GM23338 (cell line): ENCODE measurements around the gene S100A6. TPM values are rescaled to one million over a fixed set of nuclear protein-coding genes. Genes with fewer than 3 reads are reported as not detected.

ENCODE experiments used
- ATAC-seq: fragments of 200-7000 bp; cut with Tn5 transposase; 3 replicates; pipeline ENCODE4 v1.9.1; 2020
- DNase-seq: peaks from one replicate; pipeline ENCODE4 v3.0.0-alpha.2; 2015; ENCODE audit warnings: low spot score
- H2AFZ ChIP-seq: fragments of 200-600 bp; sonication (generic); 2 replicates; pipeline ENCODE4 v1.8.0; 2016; ENCODE audit warnings: antibody characterized with exemption, mild to moderate bottlenecking, moderate library complexity
- H3F3A ChIP-seq: fragments of 200-600 bp; sonication (generic); replicated peaks from 2 replicates; pipeline ENCODE4 v1.8.0; 2017; ENCODE audit warnings: antibody characterized with exemption, mixed run types, low read depth
- H3K27ac ChIP-seq: fragments of 200-600 bp; sonication (generic); 2 replicates; pipeline ENCODE4 v1.6.1; 2016; ENCODE audit warnings: low read depth
- H3K27me3 ChIP-seq: fragments of 200-600 bp; sonication (generic); 2 replicates; pipeline ENCODE4 v1.8.0; 2016; ENCODE audit warnings: mild to moderate bottlenecking, mixed run types, moderate library complexity; ENCODE audit not compliant: insufficient read depth
- H3K36me3 ChIP-seq: fragments of 200-600 bp; sonication (generic); 2 replicates; pipeline ENCODE4 v1.8.0; 2016; ENCODE audit warnings: mild to moderate bottlenecking; ENCODE audit not compliant: insufficient read depth
- H3K4me1 ChIP-seq: fragments of 200-600 bp; sonication (generic); 2 replicates; pipeline ENCODE4 v1.8.0; 2016; ENCODE audit warnings: mild to moderate bottlenecking, moderate library complexity; ENCODE audit not compliant: insufficient read depth
- H3K4me2 ChIP-seq: fragments of 200-600 bp; sonication (generic); 2 replicates; pipeline ENCODE4 v1.7.1; 2017; ENCODE audit warnings: mixed run types
- H3K4me3 ChIP-seq: fragments of 200-600 bp; sonication (generic); 2 replicates; pipeline ENCODE4 v1.6.1; 2016; ENCODE audit warnings: mixed run types
- H3K79me2 ChIP-seq: fragments of 200-600 bp; sonication (generic); replicated peaks from 2 replicates; pipeline ENCODE4 v1.8.0; 2017; ENCODE audit warnings: mild to moderate bottlenecking; ENCODE audit not compliant: insufficient read depth
- H3K9me2 ChIP-seq: fragments of 200-600 bp; sonication (generic); 2 replicates; pipeline ENCODE4 v1.8.0; 2017; ENCODE audit not compliant: insufficient read depth
- H4K20me1 ChIP-seq: fragments of 200-600 bp; sonication (generic); replicated peaks from 2 replicates; pipeline ENCODE4 v1.8.0; 2017; ENCODE audit warnings: mild to moderate bottlenecking; ENCODE audit not compliant: insufficient read depth
- H3K27ac Mint-ChIP-seq: 2 replicates; pipeline ENCODE4 v1.8.0; 2020; ENCODE audit warnings: inconsistent platforms, mild to moderate bottlenecking, moderate library complexity, mixed read lengths
- H3K27me3 Mint-ChIP-seq: 3 replicates; pipeline ENCODE4 v1.8.0; 2022; ENCODE audit warnings: low read depth, mild to moderate bottlenecking, moderate library complexity, mixed read lengths, inconsistent platforms; ENCODE audit not compliant: insufficient read depth, poor library complexity
- H3K36me3 Mint-ChIP-seq: 3 replicates; pipeline ENCODE4 v1.8.0; 2021; ENCODE audit warnings: low read depth, mild to moderate bottlenecking, inconsistent platforms, moderate library complexity, mixed read lengths
- H3K4me1 Mint-ChIP-seq: 3 replicates; pipeline ENCODE4 v1.8.0; 2020; ENCODE audit warnings: mild to moderate bottlenecking, inconsistent platforms, mixed read lengths
- H3K4me3 Mint-ChIP-seq: 3 replicates; pipeline ENCODE4 v1.8.0; 2021; ENCODE audit warnings: moderate library complexity, mild to moderate bottlenecking, inconsistent platforms, mixed read lengths
- H3K9me3 Mint-ChIP-seq: 3 replicates; pipeline ENCODE4 v1.8.0; 2020; ENCODE audit warnings: moderate library complexity, mild to moderate bottlenecking, inconsistent platforms, mixed read lengths
- JUNB ChIP-seq: IDR thresholded peaks from one replicate; pipeline ENCODE4 v1.6.1; 2016; ENCODE audit warnings: antibody characterized with exemption; ENCODE audit not compliant: unreplicated experiment
- REST ChIP-seq: IDR thresholded peaks from one replicate; pipeline ENCODE4 v1.6.1; 2018; ENCODE audit warnings: antibody characterized with exemption; ENCODE audit not compliant: unreplicated experiment
- ZNF331 ChIP-seq: fragments of 250-450 bp; sonication (Bioruptor Pico); IDR thresholded peaks from 2 replicates; pipeline ENCODE4 v1.5.0; 2020; ENCODE audit warnings: low read depth, mild to moderate bottlenecking, moderate library complexity
- polyA plus RNA-seq: library from polyadenylated mRNA; unstranded; fragments of >200 nt; fragmentation: Nextera tagmentation; extraction: Ambion mirVana; gene quantifications from 2 replicates; pipeline ENCODE4 v1.2.1, GENCODE V29; 2016
- total RNA-seq: library from RNA; depleted of rRNA; stranded (reverse); fragments of >200 nt; shearing (Covaris generic); gene quantifications from 2 replicates; pipeline ENCODE4 v1.2.3, GENCODE V29; 2014
- TF ChIP-seq, protein P1 (sequence below), 2 experiments: fragments of 200-600 bp in 1 of 2; sonication (generic) in 1 of 2; conservative IDR thresholded peaks; 2 replicates each; pipeline versions ENCODE4 v1.5.1 to v1.6.1; 2016 to 2017; ENCODE audit warnings: antibody characterized with exemption in 2 of 2, low read depth in 2 of 2, mild to moderate bottlenecking in 2 of 2, moderate library complexity in 1 of 2
- TF ChIP-seq, protein P2 (sequence below): fragments of 250-450 bp; sonication (Bioruptor Pico); IDR thresholded peaks from 2 replicates; pipeline ENCODE4 v1.5.0; 2020; ENCODE audit warnings: mild to moderate bottlenecking, moderate library complexity

S100A6 gene
- total and polyA plus RNA-seq, 2 experiments from 2014 or later: 7.3 to 77.5 TPM

DNA sequence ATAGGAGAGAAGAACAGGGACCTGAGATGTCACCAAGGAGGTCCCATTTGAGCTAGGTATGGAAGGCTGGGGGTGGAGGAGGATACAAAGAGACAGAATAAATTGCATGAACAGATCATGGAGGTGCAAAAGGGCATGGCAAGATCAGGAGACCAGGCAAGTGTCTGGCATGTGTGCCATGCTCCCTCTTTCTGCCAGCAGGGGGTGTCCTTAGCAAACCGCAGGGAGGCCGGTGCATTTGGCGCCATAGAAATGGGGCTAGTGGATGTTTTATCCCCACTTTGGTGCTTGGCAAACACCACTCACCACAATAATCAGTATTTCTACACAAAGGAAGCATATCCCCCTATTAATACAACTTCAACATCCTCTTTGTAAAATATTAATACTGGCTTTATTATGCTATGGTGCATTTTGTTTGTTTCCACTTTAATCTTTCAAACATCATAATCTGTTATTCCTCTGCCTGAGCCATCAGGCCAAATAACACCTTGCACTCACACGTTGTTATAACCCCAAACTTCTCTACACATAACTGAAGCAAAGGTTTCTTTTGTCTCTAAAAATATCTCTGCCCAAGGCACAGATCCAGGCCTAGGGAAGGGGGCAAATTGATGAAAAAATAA is 25.9 kb downstream of the S100A6 start:
- H3K27ac Mint-ChIP-seq: no peak overlapping the region
- Histone ChIP-seq H3K27ac (no peak overlapping the region), H3K4me1 (no peaks in the 10 kb centered on the region), H3K36me3 (no peaks in the 10 kb centered on the region), H3F3A (no peaks in the 10 kb centered on the region), H2AFZ (no peak overlapping the region), H4K20me1 (no peaks in the 10 kb centered on the region), H3K4me3 (no peak overlapping the region), H3K9me2 (no peaks in the 10 kb centered on the region), H3K27me3 (no peaks in the 10 kb centered on the region), H3K4me2 (no peak overlapping the region), H3K79me2 (no peaks in the 10 kb centered on the region)
- ATAC-seq (peak; percentile 37), DNase-seq (peak; percentile 74)
- H3K27me3 Mint-ChIP-seq: peaks cover 5% of the 10 kb centered on the region
- no peak overlapping the region for H3K4me3 Mint-ChIP-seq
- TF ChIP-seq, protein P1, sequence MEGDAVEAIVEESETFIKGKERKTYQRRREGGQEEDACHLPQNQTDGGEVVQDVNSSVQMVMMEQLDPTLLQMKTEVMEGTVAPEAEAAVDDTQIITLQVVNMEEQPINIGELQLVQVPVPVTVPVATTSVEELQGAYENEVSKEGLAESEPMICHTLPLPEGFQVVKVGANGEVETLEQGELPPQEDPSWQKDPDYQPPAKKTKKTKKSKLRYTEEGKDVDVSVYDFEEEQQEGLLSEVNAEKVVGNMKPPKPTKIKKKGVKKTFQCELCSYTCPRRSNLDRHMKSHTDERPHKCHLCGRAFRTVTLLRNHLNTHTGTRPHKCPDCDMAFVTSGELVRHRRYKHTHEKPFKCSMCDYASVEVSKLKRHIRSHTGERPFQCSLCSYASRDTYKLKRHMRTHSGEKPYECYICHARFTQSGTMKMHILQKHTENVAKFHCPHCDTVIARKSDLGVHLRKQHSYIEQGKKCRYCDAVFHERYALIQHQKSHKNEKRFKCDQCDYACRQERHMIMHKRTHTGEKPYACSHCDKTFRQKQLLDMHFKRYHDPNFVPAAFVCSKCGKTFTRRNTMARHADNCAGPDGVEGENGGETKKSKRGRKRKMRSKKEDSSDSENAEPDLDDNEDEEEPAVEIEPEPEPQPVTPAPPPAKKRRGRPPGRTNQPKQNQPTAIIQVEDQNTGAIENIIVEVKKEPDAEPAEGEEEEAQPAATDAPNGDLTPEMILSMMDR (conservative IDR thresholded peaks at IDR 0.05; ENCODE audit: low read depth in 2 of 2): peak; percentile 78 to 92
- TF ChIP-seq, protein P2, sequence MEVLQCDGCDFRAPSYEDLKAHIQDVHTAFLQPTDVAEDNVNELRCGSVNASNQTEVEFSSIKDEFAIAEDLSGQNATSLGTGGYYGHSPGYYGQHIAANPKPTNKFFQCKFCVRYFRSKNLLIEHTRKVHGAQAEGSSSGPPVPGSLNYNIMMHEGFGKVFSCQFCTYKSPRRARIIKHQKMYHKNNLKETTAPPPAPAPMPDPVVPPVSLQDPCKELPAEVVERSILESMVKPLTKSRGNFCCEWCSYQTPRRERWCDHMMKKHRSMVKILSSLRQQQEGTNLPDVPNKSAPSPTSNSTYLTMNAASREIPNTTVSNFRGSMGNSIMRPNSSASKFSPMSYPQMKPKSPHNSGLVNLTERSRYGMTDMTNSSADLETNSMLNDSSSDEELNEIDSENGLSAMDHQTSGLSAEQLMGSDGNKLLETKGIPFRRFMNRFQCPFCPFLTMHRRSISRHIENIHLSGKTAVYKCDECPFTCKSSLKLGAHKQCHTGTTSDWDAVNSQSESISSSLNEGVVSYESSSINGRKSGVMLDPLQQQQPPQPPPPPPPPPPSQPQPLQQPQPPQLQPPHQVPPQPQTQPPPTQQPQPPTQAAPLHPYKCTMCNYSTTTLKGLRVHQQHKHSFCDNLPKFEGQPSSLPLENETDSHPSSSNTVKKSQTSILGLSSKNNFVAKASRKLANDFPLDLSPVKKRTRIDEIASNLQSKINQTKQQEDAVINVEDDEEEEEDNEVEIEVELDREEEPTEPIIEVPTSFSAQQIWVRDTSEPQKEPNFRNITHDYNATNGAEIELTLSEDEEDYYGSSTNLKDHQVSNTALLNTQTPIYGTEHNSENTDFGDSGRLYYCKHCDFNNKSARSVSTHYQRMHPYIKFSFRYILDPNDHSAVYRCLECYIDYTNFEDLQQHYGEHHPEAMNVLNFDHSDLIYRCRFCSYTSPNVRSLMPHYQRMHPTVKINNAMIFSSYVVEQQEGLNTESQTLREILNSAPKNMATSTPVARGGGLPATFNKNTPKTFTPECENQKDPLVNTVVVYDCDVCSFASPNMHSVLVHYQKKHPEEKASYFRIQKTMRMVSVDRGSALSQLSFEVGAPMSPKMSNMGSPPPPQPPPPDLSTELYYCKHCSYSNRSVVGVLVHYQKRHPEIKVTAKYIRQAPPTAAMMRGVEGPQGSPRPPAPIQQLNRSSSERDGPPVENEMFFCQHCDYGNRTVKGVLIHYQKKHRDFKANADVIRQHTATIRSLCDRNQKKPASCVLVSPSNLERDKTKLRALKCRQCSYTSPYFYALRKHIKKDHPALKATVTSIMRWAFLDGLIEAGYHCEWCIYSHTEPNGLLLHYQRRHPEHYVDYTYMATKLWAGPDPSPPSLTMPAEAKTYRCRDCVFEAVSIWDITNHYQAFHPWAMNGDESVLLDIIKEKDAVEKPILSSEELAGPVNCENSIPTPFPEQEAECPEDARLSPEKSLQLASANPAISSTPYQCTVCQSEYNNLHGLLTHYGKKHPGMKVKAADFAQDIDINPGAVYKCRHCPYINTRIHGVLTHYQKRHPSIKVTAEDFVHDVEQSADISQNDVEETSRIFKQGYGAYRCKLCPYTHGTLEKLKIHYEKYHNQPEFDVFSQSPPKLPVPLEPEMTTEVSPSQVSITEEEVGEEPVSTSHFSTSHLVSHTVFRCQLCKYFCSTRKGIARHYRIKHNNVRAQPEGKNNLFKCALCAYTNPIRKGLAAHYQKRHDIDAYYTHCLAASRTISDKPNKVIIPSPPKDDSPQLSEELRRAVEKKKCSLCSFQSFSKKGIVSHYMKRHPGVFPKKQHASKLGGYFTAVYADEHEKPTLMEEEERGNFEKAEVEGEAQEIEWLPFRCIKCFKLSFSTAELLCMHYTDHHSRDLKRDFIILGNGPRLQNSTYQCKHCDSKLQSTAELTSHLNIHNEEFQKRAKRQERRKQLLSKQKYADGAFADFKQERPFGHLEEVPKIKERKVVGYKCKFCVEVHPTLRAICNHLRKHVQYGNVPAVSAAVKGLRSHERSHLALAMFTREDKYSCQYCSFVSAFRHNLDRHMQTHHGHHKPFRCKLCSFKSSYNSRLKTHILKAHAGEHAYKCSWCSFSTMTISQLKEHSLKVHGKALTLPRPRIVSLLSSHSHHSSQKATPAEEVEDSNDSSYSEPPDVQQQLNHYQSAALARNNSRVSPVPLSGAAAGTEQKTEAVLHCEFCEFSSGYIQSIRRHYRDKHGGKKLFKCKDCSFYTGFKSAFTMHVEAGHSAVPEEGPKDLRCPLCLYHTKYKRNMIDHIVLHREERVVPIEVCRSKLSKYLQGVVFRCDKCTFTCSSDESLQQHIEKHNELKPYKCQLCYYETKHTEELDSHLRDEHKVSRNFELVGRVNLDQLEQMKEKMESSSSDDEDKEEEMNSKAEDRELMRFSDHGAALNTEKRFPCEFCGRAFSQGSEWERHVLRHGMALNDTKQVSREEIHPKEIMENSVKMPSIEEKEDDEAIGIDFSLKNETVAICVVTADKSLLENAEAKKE (CRISPR knock-in tag): no peak
- peaks cover 10% of the 10 kb centered on the region; the same call in 1 of the 3 replicates for H3K4me1 Mint-ChIP-seq
- H3K9me3 Mint-ChIP-seq: no peaks in the 10 kb centered on the region; the same call in 2 of the 3 replicates
- H3K36me3 Mint-ChIP-seq: no peaks in the 10 kb centered on the region

DNA sequence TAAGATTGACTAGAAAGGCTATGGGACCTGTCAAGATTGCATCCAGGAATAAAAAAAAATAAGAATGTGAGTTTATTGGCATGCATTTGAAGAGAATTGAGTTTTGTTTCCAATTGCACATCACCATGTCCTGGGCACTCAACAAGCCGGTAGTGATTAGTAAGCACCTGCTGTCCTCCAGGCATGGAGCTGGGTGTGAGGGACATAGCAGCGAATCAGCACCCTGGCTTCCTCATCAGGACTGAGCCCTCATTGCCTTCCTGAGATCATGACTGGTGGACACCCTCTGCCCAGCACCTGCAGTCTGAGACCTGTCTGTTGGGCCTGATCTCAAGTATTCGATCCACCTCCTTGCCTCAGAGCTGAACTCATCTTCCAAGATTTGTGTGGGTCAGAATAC is 26.8 kb downstream of the S100A6 start:
- Histone ChIP-seq H3K4me3 (no peak overlapping the region), H3K27me3 (no peaks in the 10 kb centered on the region), H3K36me3 (no peaks in the 10 kb centered on the region), H4K20me1 (no peaks in the 10 kb centered on the region), H2AFZ (no peak overlapping the region), H3F3A (no peaks in the 10 kb centered on the region), H3K79me2 (no peaks in the 10 kb centered on the region), H3K4me2 (no peak overlapping the region), H3K9me2 (no peaks in the 10 kb centered on the region), H3K27ac (no peak overlapping the region), H3K4me1 (no peaks in the 10 kb centered on the region)
- no peaks in the 10 kb centered on the region for H3K36me3 Mint-ChIP-seq
- no peak overlapping the region for H3K4me3 Mint-ChIP-seq
- no peak overlapping the region for H3K27ac Mint-ChIP-seq
- peaks cover 3% of the 10 kb centered on the region for H3K27me3 Mint-ChIP-seq
- H3K4me1 Mint-ChIP-seq: peaks cover 10% of the 10 kb centered on the region; the same call in 1 of the 3 replicates
- no peaks in the 10 kb centered on the region; the same call in 2 of the 3 replicates for H3K9me3 Mint-ChIP-seq
- no peak for DNase-seq
- no peak for ATAC-seq
- TF ChIP-seq, protein P1 (conservative IDR thresholded peaks at IDR 0.05; ENCODE audit: low read depth in 2 of 2): no peak
- TF ChIP-seq REST: no peak
- TF ChIP-seq ZNF331: no peak
- TF ChIP-seq JUNB: no peak
